ENCODE data around the gene ARRDC1. TPM values are rescaled to one million over a fixed set of nuclear protein-coding genes. Genes with fewer than 3 reads are reported as not detected.

ARRDC1 gene
- total and polyA plus RNA-seq, 8 donors = 26.2 to 77.3 (median 32.6) TPM

- H3K9me3 ChIP-seq = no peaks in the 10 kb centered on the region
- DNase-seq (peak in 1 of 4 donors; percentile 5), ATAC-seq (peak; percentile 9)
- no peak overlapping the region for H3K27ac ChIP-seq
- peaks cover 0 to 13% of the 10 kb centered on the region in 2 donors for H3K36me3 ChIP-seq
- peaks cover 0 to 15% of the 10 kb centered on the region in 2 donors for H3K4me1 ChIP-seq
- no peaks in the 10 kb centered on the region for H3K27me3 ChIP-seq
- TF ChIP-seq CTCF (IDR thresholded peaks at IDR 0.05) = no peak
- H3K4me3 ChIP-seq = no peak overlapping the region
- intact Hi-C loops (cut with DNase I) = no loop called here
These were observed 54.7 kb downstream of the ARRDC1 start for GRCh38 chr9:137660144-137660543.

DNA sequence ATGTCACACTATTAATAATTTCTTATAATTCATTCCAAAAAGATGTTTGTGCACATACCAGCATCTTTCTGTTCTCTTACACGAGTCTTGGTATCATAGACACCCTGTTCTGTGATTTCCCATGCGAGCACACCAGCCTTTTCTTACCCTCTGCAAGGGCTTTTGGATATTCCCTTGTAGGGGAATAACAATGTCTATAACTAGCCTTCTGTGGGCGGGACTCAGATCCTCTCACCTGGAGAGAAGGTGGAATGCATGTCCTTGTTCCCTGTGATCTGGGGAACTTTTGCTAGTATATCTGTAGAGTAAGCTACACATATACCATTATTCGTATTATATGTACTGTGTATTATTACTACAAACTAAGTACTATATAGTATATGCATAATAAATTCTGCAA is 58.1 kb downstream of the ARRDC1 start:
- no peaks in the 10 kb centered on the region for H3K9me3 ChIP-seq
- H3K27me3 ChIP-seq = no peaks in the 10 kb centered on the region
- H3K27ac ChIP-seq = no peak overlapping the region
- no peak overlapping the region for H3K4me3 ChIP-seq
- intact Hi-C loops (cut with DNase I) = no loop called here
- TF ChIP-seq CTCF (IDR thresholded peaks at IDR 0.05) = no peak
- ATAC-seq (no peak), DNase-seq (no peak)
- H3K4me1 ChIP-seq = peaks cover 0 to 35% of the 10 kb centered on the region in 2 donors
- H3K36me3 ChIP-seq = peaks cover 0 to 4% of the 10 kb centered on the region in 2 donors

- no peak overlapping the region for H3K27ac ChIP-seq
- peaks cover 0 to 34% of the 10 kb centered on the region in 2 donors for H3K4me1 ChIP-seq
- no peaks in the 10 kb centered on the region for H3K9me3 ChIP-seq
- H3K27me3 ChIP-seq = no peaks in the 10 kb centered on the region
- TF ChIP-seq CTCF (IDR thresholded peaks at IDR 0.05) = no peak
- DNase-seq = no peak
- H3K4me3 ChIP-seq = no peak overlapping the region
- intact Hi-C loops (cut with DNase I) = no loop called here
- peaks cover 0 to 12% of the 10 kb centered on the region in 2 donors for H3K36me3 ChIP-seq
- ATAC-seq = peak; percentile 24
These were observed 59.2 kb downstream of the ARRDC1 start for GRCh38 chr9:137664676-137665075.

Other genes starting within 250 kb of the ARRDC1 start
- 10 to 100 TPM; 13.7 to 21.8 TPM for gene EXD3, start 182.5 kb upstream of the ARRDC1 start, total RNA-seq
- gene EXD3, start 182.5 kb upstream of the ARRDC1 start, polyA plus RNA-seq (ENCODE audit: insufficient read length in 6 of 6) = 10 to 100 TPM; 13.2 to 21.0 (median 16.6) TPM
- gene NOXA1, start 182.3 kb upstream of the ARRDC1 start, total RNA-seq = 1 to 10 TPM; 6.1 to 8.7 TPM
- 1 to 10 TPM; 4.5 to 7.3 (median 6.9) TPM for gene NOXA1, start 182.3 kb upstream of the ARRDC1 start, polyA plus RNA-seq (ENCODE audit: insufficient read length in 6 of 6)
- gene ENTPD8, start 164.3 kb upstream of the ARRDC1 start, total RNA-seq = under 1 TPM in 1 of 2 donors, not detected in 1; 0.15 TPM
- under 1 TPM; 0.33 to 0.68 (median 0.46) TPM for gene ENTPD8, start 164.3 kb upstream of the ARRDC1 start, polyA plus RNA-seq (ENCODE audit: insufficient read length in 6 of 6)
- gene NSMF, start 146.4 kb upstream of the ARRDC1 start, total RNA-seq = 10 to 100 TPM; 29.5 to 31.4 TPM
- gene NSMF, start 146.4 kb upstream of the ARRDC1 start, polyA plus RNA-seq (ENCODE audit: insufficient read length in 6 of 6) = 10 to 100 TPM; 31.7 to 46.5 (median 37.4) TPM
- gene PNPLA7, start 55.3 kb upstream of the ARRDC1 start, total RNA-seq = 1 to 10 TPM; 2.9 to 6.3 TPM
- 1 to 10 TPM; 3.3 to 8.9 (median 4.9) TPM for gene PNPLA7, start 55.3 kb upstream of the ARRDC1 start, polyA plus RNA-seq (ENCODE audit: insufficient read length in 6 of 6)
- gene MRPL41, start 53.8 kb upstream of the ARRDC1 start, total RNA-seq = 10 to 100 TPM; 30.2 to 49.1 TPM
- 10 to 100 TPM; 10.9 to 22.2 (median 15.0) TPM for gene MRPL41, start 53.8 kb upstream of the ARRDC1 start, polyA plus RNA-seq (ENCODE audit: insufficient read length in 6 of 6)
- gene DPH7, start 26.8 kb upstream of the ARRDC1 start, total RNA-seq = 10 to 100 TPM; 25.6 to 26.8 TPM
- 10 to 100 TPM; 43.2 to 69.2 (median 55.6) TPM for gene DPH7, start 26.8 kb upstream of the ARRDC1 start, polyA plus RNA-seq (ENCODE audit: insufficient read length in 6 of 6)
- gene ZMYND19, start 15.2 kb upstream of the ARRDC1 start, total RNA-seq = 10 to 100 TPM; 22.3 to 30.5 TPM
- gene ZMYND19, start 15.2 kb upstream of the ARRDC1 start, polyA plus RNA-seq (ENCODE audit: insufficient read length in 6 of 6) = 10 to 100 TPM; 15.3 to 25.0 (median 20.5) TPM
- gene EHMT1, start 13.3 kb downstream of the ARRDC1 start, total RNA-seq = 10 to 100 TPM; 71.5 to 79.8 TPM
- 10 to 100 TPM; 77.9 to 92.7 (median 85.8) TPM for gene EHMT1, start 13.3 kb downstream of the ARRDC1 start, polyA plus RNA-seq (ENCODE audit: insufficient read length in 6 of 6)

Data from left lung (tissue), 10 donors.